ENCODE data around the gene RTP4.
A peak's percentile ranks its signal among the peaks of the same experiment; 100 is the strongest.

RTP4 gene

DNA sequence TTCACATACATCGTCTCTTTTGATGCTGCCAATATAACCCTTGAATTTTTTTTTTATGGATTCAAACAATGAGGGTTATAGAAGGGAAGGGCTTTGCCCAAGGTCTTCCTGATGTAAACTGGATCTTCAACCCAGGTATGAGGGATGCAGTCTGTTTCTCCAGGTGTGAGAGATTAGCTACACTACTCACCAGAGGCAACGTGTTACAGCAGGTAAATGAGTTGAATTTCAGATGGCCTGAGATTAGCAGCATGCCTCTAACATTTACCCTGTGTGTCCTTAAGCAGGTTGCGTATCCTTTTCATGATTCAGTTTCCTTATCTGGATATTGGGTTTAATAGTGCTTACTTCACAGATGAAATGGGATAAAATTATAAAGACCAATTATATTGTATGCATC, 1.9 kb downstream of the RTP4 start:
- no peak for DNase-seq

GRCh38 chr3:187375581-187375980, 7.4 kb downstream of the RTP4 start:
- no peak for DNase-seq

DNA sequence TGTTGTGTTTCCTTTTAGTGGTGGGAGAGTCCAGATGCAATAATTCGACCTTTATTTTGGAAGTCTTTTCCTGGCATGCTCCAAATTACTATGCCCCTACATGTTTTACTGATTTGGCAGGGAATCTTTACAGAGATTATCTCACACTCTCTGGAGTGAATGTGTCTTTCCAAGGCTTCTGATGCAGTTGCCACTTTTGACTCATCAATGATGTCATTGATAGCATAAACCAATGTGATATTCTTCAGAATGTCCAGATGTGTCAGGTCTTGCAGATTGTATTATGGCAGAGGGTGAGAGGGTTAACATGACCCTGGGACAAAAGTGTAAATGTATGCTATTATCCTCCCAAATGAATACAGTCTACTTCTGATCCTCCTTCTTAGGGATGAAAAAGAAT, 9.7 kb downstream of the RTP4 start:
- DNase-seq, result no peak

GRCh38 chr3:187382609-187383151, 14.5 kb downstream of the RTP4 start:
- no peak for DNase-seq

GRCh38 chr3:187383246-187383645, 15.1 kb downstream of the RTP4 start:
- no peak for DNase-seq

DNA sequence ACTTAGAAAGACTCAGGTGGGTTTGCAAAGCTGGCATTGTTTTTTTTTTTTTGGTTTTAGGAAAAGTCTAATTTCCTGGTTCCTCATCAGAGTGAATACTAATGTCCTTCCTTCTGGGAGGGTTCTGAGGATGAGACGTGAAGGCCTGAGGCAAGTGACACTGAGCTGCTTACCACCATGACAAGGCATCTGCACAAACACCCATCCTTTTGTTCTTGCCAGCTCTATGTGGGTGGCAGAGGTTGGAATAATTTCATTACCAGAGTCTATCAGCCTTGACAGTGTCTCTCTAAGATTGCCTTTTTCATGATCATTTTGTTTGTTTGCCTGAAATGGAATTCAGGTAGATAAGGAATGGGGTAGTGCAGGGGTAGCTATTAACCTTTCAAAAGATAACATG, 17.1 kb downstream of the RTP4 start:
- DNase-seq, result no peak

DNA sequence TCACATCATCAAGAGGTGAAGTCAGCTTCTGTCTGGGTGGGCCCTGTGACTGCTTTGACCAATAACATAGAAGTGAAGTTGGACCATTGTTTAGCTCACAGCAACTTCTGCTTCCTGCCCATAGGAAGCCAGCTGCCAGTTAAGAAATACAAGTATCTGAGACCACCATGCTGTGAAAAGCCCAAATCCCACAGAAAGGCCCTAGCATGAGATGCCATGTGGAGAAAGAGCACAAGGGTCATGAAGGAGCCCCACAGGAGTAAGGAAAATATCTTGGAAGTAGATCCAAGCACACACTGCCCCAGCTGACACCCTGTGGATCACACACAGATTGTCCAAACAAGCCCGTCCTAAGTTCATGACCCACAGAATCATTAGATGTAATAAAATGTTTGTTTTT, 28.5 kb downstream of the RTP4 start:
- no peak for DNase-seq

- no peak for DNase-seq
These were observed 30.8 kb downstream of the RTP4 start for GRCh38 chr3:187398955-187399354.

GRCh38 chr3:187400756-187401155, 32.6 kb downstream of the RTP4 start:
- DNase-seq, result no peak

GRCh38 chr3:187401856-187402255, 33.7 kb downstream of the RTP4 start:
- DNase-seq, result no peak

- peak in 1 of 2 experiments; percentile 66 for DNase-seq
These were observed 35.6 kb downstream of the RTP4 start for GRCh38 chr3:187403768-187404288.

DNA sequence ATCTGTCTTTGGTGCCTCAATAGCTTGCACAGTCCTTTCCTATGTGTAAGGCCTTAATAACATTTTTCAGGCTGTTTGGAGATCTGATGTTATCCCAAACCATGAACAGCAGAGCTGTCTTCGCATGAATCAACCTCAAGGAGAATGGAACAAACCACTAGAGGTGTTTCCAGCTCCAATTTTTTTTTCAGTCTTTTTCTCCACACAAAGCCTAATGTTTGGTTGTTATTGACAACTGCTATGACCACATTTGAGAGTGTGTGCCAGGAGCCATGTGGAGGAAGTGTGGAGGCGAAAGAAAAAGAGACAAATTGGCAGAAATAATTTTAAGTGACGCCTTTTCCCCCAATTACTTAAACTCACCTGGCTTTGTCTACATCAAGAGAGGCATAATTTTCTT, 38.7 kb downstream of the RTP4 start:
- no peak for DNase-seq

DNA sequence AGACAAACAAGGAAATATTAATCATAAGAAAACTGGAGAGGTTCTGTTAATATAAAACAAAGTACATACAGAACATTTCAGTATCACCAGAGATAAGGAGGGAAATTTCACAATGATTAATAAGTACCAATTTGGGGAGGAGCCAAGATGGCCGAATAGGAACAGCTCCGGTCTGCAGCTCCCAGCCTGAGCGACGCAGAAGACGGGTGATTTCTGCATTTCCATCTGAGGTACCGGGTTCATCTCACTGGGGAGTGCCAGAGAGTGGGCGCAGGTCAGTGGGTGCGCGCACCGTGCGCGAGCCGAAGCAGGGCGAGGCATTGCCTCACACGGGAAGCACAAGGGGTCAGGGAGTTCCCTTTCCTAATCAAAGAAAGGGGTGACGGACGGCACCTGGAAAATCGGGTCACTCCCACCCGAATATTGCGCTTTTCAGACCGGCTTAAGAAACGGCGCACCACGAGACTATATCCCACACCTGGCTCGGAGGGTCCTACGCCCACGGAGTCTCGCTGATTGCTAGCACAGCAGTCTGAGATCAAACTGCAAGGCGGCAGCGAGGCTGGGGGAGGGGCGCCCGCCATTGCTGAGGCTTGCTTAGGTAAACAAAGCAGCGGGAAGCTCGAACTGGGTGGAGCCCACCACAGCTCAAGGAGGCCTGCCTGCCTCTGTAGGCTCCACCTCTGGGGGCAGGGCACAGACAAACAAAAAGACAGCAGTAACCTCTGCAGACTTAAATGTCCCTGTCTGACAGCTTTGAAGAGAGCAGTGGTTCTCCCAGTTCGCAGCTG, 44.0 kb downstream of the RTP4 start:
- peak in 1 of 2 experiments; percentile 19 for DNase-seq
